GM13977 (cell line): Measurements from ENCODE around the gene BTBD7.

Experiments used
- DNase-seq: peaks from one replicate; pipeline ENCODE4 v3.0.0; 2012; ENCODE audit warnings: low spot score
- CTCF ChIP-seq: IDR thresholded peaks from 2 replicates; pipeline ENCODE4 v1.5.1; 2012; ENCODE audit warnings: mild to moderate bottlenecking, control low read depth; ENCODE audit not compliant: insufficient read depth; ENCODE audit errors: extremely low read depth, missing control alignments
- in situ Hi-C: fragments of 300-500 bp; cut with MboI; formaldehyde crosslinking; loops from one replicate; pipeline ENCODE4 v1.12.0; 2022; ENCODE audit warnings: low sequenced_read_pairs, low pct_unique_long_range_greater_than_20kb, mixed read lengths, inconsistent platforms; ENCODE audit not compliant: unreplicated experiment

BTBD7 gene

GRCh38 chr14:93304771-93305170, 28.1 kb downstream of the BTBD7 start:
- in situ Hi-C loops = no loop called here
- DNase-seq = no peak
- TF ChIP-seq CTCF = no peak

GRCh38 chr14:93303659-93304058, 29.2 kb downstream of the BTBD7 start:
- in situ Hi-C loops = no loop called here
- no peak for DNase-seq
- no peak for TF ChIP-seq CTCF

GRCh38 chr14:93302688-93303581, 29.9 kb downstream of the BTBD7 start:
- TF ChIP-seq CTCF = no peak
- DNase-seq = no peak
- in situ Hi-C loops = no loop called here

GRCh38 chr14:93301821-93302447, 30.9 kb downstream of the BTBD7 start:
- in situ Hi-C loops = no loop called here
- no peak for TF ChIP-seq CTCF
- no peak for DNase-seq

GRCh38 chr14:93299866-93300265, 33.0 kb downstream of the BTBD7 start:
- in situ Hi-C loops = no loop called here
- TF ChIP-seq CTCF = no peak
- no peak for DNase-seq

GRCh38 chr14:93299416-93299815, 33.4 kb downstream of the BTBD7 start:
- DNase-seq = no peak
- no peak for TF ChIP-seq CTCF
- in situ Hi-C loops = no loop called here
